Measurements from ENCODE around the gene SERPINI2.

SERPINI2 gene

GRCh38 chr3:167473863-167474262 lies at the start of gene SERPINI2:
Gene SERPINI2 (minus strand): TSS chr3:167474042. CDS start chr3:167471834, 2,208 bp downstream.
- H3K4me3 ChIP-seq (ENCODE audit: low read depth, low read length) = no peak within 1 kb of the TSS
- TF ChIP-seq CTCF (IDR thresholded peaks at IDR 0.05; ENCODE audit: low read depth, low read length, missing control alignments) = no peak
- DNase-seq (ENCODE audit: low read depth) = no peak

- no peak for TF ChIP-seq CTCF (IDR thresholded peaks at IDR 0.05; ENCODE audit: low read depth, low read length, missing control alignments)
- DNase-seq (ENCODE audit: low read depth) = no peak
- H3K4me3 ChIP-seq (ENCODE audit: low read depth, low read length) = no peak overlapping the region
Measured at GRCh38 chr3:167521006-167521355, 47.1 kb upstream of the SERPINI2 start.

- no peak overlapping the region for H3K4me3 ChIP-seq (ENCODE audit: low read depth, low read length)
- TF ChIP-seq CTCF (IDR thresholded peaks at IDR 0.05; ENCODE audit: low read depth, low read length, missing control alignments) = no peak
- no peak for DNase-seq (ENCODE audit: low read depth)
Measured at GRCh38 chr3:167520266-167521005, 46.6 kb upstream of the SERPINI2 start.

- no peak overlapping the region for H3K4me3 ChIP-seq (ENCODE audit: low read depth, low read length)
- TF ChIP-seq CTCF (IDR thresholded peaks at IDR 0.05; ENCODE audit: low read depth, low read length, missing control alignments) = no peak
- DNase-seq (ENCODE audit: low read depth) = no peak
Measured at GRCh38 chr3:167507954-167508353, 34.1 kb upstream of the SERPINI2 start.

- no peak for TF ChIP-seq CTCF (IDR thresholded peaks at IDR 0.05; ENCODE audit: low read depth, low read length, missing control alignments)
- DNase-seq (ENCODE audit: low read depth) = no peak
- H3K4me3 ChIP-seq (ENCODE audit: low read depth, low read length) = no peak overlapping the region
Measured at GRCh38 chr3:167502401-167502800, 28.6 kb upstream of the SERPINI2 start.

GRCh38 chr3:167501941-167502340 lies 28.1 kb upstream of the SERPINI2 start:
- no peak for DNase-seq (ENCODE audit: low read depth)
- no peak for TF ChIP-seq CTCF (IDR thresholded peaks at IDR 0.05; ENCODE audit: low read depth, low read length, missing control alignments)
- H3K4me3 ChIP-seq (ENCODE audit: low read depth, low read length) = no peak overlapping the region

- no peak for DNase-seq (ENCODE audit: low read depth)
- TF ChIP-seq CTCF (IDR thresholded peaks at IDR 0.05; ENCODE audit: low read depth, low read length, missing control alignments) = no peak
- no peak overlapping the region for H3K4me3 ChIP-seq (ENCODE audit: low read depth, low read length)
Measured at GRCh38 chr3:167497903-167498302, 24.1 kb upstream of the SERPINI2 start.
